ENCODE results near the gene SEMA6A.

DNA sequence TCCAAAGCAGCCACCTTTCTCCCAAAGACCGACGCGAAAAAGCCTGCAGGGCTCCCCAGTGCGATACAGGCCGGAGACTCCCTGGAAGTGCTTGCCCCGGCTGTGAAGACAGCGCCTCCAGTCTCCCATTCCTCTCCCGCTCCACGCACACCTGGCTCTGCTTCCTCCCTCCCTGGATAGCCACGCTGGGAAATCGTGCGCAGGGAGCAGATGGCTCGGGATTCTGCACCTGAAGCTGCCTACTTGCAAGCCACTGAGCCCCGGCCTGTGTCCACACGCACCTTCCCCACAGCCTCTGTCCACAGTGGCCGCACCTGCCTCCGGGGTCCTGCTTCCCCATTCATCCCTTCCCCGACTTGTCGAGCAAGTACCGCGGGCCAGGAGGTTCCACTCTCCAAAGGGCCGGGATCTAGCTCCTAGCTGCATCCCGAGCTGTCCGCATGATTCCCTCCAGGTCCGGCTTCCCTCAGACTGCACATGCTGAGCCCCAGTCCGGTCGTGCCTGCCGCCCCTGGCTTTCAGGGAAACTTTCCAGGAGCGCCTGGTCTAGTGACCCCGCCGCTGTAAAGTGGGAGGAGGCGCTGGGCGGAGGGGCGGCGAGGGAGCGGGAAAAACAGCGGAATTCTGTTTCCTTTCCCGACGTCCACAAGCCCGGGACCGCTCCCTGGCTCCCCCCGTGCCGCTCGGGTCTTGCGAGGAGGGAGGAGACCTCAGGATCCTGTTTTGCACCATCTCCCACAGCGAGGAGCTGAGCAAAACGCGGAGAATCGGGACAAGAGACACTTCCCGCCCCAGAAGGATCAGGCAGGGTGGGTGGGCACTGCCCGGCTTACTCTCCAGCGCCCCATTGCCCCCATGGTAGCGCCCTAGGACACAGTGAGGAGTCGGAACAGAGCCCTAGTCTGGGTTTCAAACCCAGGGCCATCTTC is 2.0 kb downstream of the SEMA6A start:
- TF ChIP-seq NCOR1 (IDR thresholded peaks at IDR 0.05; ENCODE audit: borderline replicate concordance, low read length) = no peak
- TF ChIP-seq ZNF282 (IDR thresholded peaks at IDR 0.05; ENCODE audit: partially characterized antibody) = no peak
- TF ChIP-seq NFE2L1 (CRISPR knock-in tag; IDR thresholded peaks at IDR 0.05; ENCODE audit: borderline replicate concordance) = no peak
- no peak for TF ChIP-seq ZNF44 (CRISPR knock-in tag; IDR thresholded peaks at IDR 0.05)
- no peak for TF ChIP-seq NFYB (CRISPR knock-in tag; IDR thresholded peaks at IDR 0.05)
- TF ChIP-seq POLR2AphosphoS5 (IDR thresholded peaks at IDR 0.05; ENCODE audit: low read depth, low read length) = no peak
- TF ChIP-seq EP300 (IDR thresholded peaks at IDR 0.05; ENCODE audit: low read depth in 2 of 2, low read length in 2 of 2) = no peak
- TF ChIP-seq EP300 (CRISPR knock-in tag; IDR thresholded peaks at IDR 0.05; ENCODE audit: borderline replicate concordance) = no peak
- TF ChIP-seq SMARCE1 (IDR thresholded peaks at IDR 0.05; ENCODE audit: borderline replicate concordance) = no peak
- no peak for TF ChIP-seq ZNF367 (CRISPR knock-in tag; IDR thresholded peaks at IDR 0.05; ENCODE audit: borderline replicate concordance)
- no peak for TF ChIP-seq ATF7 (IDR thresholded peaks at IDR 0.05)
- TF ChIP-seq ATF7 (CRISPR knock-in tag; IDR thresholded peaks at IDR 0.05) = no peak
- no peak for TF ChIP-seq TSC22D2 (CRISPR knock-in tag; IDR thresholded peaks at IDR 0.05; ENCODE audit: borderline replicate concordance)
- TF ChIP-seq POLR2A (IDR thresholded peaks at IDR 0.05; ENCODE audit: insufficient read depth in 1 of 2, low read depth in 2 of 2, low read length in 2 of 2) = no peak

All from HepG2 (cell line).